Head of caudate nucleus (tissue), 42 donors: ENCODE results near the gene TNP2.

Experiments used
- DNase-seq, 42 donors: peaks; one replicate each; pipeline versions ENCODE4 v3.0.0 to v3.0.0-alpha.2; 2020 to 2021; ENCODE audit warnings: mixed read lengths in 7 of 42
- intact Hi-C: fragments of 100-400 bp; cut with DNase I; formaldehyde crosslinking; loops from one replicate; pipeline ENCODE4 v1.15.0; 2022

Gene TNP2

DNA sequence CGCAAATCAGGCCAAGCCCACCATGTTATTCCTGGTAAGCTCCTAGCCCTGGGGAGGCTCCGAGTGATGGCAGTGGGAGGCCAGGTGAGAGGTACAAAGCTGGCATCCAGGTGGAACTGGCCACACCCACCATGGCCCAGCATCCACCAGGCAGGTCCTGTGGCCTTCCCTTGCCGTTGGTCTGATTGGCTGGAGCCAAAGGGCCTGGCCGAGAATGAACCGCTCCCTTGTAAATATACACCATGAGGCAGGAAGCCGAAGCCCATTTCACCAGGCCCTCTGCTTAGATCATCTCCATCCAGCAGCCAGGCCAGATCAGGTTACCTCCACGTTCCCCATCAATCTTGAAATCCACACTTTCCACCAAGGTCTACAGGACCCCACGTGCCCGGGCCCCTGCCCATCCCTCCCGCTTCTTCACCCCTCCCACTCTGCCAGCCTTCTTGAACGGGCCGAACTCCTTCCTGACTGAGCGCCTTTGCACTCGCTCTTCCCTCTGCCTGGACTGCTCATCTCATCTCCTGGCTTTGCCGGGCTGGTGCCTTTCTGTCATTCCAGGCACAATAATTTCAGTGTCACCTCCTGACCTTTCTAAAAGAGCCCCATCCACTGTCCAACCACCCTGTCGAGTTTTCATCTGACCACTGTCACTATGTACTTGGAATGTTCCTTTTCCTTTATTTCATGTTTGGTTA is 18.9 kb downstream of the TNP2 start:
- no peak for DNase-seq
- intact Hi-C loops, result no loop called here

DNA sequence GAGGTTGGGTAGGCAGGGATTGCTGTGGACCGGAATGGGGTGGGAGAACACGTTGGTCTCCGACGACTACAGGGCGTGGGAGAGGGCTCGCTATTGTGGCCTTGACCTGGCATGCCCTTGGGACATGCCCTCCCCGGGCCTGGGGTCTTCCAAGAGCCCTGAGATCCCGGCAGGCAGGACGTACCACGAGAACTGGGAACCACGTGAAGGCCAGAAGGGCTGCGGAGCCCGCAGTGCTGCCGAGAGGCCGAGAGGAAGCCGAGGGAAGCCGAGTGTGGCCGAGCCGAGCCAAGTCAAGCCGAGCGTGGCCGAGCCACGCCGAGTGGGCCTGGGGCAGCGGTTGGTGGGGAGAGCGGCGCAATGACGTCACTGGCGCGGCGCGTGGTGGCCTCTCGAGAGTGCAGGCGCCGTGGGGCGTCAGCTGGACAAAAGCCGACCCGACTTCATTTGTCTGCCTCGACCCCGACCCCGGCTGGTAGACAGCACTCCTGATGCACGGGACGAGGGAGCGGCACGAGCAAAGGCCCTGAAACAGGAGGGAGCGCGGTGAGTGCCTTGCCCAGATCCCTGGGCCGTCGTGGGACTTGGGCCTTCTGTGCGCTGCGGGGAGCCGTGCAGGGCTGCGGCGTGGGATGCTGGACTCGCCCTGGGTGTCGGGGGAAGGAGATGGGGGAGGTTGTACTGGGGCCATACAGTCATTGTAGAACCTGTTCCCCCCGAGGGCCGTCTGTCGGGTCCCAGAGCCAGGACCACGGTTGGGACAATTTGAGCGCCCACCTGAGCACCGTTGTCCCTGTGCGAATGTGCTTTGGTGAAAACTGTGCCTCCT is 19.7 kb downstream of the TNP2 start:
- intact Hi-C loops, result no loop called here
- DNase-seq, result no peak

DNA sequence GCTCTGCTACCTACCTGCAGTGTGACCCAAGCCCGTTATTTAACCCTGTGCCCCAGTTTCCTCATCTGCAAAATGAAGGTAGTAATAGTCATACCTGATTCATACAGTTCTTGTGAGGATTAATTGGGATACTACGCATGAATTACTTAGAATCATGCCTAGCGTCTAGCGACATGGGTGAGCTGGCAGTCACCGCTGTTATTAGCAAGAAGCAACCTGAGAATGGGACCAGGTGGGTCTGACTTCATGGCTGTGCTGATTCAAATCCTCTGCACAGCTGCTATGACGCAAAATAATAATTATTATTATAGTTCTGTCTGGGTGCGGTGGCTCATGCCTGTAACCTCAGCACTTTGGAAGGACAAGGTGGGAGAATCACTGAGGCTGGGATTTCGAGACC is 21.0 kb downstream of the TNP2 start:
- DNase-seq, result no peak
- intact Hi-C loops, result no loop called here

DNA sequence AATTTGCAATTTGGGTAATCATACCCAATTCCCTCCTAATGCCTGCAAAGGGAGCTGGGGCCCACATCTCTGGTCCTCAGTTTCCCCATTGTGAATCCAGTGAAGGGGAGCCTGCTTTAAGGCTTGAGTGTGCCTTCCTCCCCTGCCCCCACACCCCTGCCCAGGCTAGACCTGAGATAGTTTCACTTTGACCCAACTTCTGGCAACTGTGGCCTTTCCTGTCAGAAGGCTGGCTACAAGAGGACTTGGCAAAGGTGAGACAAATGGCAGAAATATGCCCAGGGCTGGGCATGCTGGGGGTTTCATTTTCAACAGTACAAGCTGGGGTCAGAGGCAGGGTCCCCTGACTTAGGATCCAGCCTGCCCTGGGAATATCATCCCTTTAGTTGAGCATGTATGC is 23.1 kb downstream of the TNP2 start:
- DNase-seq, result no peak
- intact Hi-C loops, result no loop called here

DNA sequence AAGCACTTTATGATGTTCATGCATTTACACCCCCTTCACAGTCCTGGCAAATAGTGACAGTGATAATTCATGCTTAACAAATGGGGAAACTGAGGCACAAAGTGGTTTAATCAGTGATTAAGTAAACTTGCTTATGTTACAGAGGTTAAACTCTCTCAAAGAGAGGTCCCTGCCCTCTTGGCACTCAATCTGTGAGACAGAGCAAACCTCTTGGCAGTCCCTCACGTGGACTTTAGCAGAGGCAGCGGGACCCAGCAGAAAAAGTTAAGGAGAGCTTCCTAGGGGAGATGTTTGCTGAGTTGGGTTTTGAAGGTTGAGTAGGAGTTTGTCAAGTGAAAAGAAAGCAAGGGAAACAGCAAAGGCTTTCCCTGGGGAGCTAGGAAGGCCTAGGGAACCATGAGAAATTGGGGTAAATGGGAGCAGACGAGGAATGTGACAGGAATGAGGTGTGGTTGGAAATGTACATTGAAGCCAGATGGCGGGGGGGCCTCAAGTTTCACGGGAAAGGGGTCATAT is 23.8 kb downstream of the TNP2 start:
- no peak for DNase-seq

DNA sequence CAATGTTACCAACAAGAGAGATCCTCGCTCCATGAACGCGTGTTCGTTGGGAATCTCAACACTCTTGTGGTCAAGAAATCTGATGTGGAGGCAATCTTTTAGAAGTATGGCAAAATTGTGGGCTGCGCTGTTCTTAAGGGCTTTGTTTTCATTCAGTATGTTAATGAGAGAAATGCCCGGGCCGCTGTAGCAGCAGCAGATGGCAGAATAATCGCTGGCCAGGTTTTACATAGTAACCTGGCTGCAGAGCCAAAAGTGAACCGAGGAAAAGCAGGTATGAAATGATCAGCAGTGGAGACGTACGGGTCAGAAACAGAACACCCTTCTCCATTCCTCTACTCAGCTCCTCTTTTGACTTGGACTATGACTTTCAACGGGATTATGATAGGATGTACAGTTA is 26.5 kb downstream of the TNP2 start:
- DNase-seq, result no peak
- intact Hi-C loops, result no loop called here

More for the DNA sequence above, 23.8 kb downstream of the TNP2 start:
- intact Hi-C loops, result no loop called here

DNA sequence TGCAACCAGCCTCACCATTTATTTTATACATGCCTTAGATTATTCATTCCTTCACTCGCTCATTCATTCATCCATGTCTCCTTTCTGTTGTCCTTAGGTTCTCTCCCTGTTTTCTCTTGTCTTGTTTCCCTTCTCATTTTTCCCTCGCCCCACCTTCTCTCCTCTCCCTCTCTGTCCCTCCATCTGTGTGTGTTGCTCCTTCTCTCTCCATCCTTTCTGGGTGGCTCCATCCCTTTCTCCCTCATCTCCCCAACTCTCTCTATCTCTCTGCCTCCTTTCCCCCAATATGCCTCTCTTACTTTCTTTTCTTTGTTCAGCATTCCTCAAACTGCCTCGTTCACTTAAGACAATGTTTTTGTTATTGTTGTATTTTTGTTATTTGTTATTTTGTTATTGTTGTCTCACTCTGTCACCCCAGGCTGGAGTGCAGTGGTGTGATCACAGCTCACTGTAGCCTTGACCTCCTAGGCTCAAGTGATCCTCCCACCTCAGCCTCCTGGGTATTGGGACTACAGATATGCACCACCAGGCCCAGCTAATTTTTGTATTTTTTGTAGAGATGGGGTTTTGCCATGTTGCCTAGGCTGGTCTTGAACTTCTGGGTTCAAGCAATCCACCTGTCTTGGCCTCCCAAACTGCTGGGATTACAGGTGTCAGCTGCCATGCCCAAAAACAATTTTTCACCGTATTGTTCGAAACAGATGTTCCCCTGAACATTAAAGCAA is 27.5 kb downstream of the TNP2 start:
- DNase-seq, result no peak
- intact Hi-C loops, result no loop called here

DNA sequence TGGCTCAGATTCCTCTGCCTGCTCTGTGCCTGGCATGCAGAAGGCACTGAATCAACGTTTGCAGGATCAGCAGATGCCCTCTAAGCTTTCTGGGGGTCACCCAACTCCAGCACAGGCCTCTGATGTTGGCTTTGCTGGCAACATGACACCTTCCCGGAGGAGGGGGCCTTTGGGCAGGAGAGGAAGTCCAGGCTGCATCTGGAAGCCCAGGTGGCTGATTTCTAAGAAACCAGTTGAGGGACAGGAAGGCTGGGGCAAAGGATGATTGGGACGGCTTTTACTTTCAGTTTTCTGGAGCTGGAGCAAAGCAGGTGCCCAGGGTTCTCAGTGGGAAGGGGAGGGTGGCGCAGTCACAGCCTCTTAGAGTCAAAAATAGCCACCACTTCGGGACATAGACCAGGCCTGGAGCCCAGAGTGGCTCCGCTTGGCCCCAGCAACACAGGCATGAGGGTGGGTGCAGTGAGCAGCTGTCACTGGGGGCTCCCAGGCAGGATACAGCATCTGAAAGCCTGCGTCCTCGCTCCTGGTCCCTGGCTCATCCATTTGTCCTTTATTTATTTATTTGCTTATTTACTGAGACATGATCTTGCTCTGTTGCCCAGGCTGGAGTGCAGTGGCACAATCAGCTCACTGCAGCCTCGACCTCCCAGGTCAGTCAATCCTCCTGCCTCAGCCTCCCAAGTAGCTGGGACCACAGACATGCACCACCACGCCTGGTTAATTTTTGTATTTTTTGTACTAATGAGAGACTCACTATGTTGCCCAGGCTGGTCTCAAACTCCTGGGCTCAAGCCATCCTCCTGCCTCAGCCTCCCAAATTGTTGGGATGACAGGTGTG is 28.3 kb downstream of the TNP2 start:
- intact Hi-C loops, result no loop called here
- peak in 2 of 42 donors; percentile 21 to 37 for DNase-seq

DNA sequence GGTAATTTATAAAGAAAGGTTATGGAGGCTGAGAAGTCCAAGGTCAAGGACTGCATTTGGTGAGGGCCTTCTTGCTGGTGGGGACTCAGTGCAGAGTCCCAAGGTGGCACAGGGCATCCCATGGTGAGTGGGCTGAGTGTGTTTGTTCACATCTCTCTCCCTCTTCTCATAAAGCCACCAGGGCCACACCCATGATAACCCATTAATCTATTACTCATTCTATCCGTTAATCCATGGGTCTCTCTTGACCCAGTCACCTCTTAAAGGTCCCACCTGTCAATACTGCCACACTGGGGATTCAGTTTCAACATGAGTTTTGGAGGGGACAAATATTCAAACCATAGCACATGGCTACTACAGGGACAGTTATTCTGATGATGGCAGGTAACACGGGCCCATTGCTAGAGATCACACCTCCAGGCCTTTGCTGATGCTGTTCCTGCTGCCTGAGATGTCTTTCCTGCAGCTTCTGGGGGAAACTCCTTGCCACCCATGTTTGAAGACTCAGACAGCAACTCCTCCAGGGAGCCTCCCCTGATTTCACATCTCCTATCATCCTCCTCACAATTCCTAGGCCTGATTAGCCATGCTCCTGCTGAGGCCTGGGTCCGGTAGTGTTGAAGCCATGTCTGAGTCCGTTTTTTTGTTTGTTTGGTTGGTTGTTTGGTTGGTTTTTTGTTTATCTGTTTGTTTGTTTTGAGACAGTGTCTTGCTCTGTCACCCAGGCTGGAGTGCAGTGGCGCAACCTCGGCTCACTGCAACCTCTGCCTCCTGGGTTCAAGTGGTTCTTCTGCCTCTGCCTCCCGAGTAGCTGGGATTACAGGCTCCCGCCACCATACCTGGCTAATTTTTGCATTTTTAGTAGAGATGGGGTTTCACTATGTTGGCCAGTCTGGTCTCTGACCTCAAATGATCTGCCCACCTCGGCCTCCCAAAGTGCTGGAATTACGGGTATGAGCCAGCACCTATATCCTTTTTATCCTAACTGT is 29.2 kb downstream of the TNP2 start:
- DNase-seq, result no peak
- intact Hi-C loops, result no loop called here

DNA sequence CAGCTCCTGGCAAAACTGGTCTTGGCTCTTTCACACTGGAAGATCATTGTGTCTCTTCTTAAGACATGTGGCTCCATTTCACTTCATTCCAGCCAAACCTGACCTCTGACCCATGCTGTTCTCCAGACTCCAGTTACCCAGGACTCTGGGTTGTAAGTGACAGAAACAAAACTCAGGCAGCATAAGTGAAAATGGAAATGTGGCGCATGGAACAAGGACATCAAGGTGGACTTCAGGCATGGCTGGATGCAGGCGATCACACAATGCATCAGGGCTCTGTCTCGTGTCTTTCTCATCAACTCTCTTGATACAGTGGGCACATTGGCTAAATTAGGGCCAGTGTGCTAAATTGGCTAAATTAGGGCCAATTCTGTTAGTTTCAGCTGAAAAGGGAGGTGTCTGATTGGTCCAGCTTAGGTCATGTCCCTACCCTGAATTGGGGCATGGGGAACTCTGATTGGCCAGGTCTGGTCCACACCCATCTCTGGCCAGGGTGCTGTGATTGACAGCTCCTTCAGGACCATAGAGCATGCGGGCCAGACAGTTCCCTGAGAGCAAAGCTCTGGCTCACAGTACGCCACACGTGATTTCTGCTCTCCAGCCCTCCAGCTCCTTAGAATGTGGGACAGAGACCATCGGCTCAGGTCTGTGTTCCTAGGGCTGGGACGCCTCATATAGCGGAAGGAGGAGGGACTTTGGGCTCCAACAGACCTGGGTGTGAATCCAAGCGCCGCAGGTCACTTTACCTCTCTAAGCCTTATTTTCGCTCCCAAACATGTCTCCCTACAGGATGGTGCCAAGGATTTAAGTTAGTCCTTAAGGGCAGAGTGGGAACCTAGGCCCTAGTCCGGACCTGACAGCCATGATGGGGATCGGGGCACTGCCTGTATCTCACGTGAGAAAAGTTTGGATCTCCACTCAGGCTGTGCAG is 30.6 kb downstream of the TNP2 start:
- intact Hi-C loops, result no loop called here
- no peak for DNase-seq

DNA sequence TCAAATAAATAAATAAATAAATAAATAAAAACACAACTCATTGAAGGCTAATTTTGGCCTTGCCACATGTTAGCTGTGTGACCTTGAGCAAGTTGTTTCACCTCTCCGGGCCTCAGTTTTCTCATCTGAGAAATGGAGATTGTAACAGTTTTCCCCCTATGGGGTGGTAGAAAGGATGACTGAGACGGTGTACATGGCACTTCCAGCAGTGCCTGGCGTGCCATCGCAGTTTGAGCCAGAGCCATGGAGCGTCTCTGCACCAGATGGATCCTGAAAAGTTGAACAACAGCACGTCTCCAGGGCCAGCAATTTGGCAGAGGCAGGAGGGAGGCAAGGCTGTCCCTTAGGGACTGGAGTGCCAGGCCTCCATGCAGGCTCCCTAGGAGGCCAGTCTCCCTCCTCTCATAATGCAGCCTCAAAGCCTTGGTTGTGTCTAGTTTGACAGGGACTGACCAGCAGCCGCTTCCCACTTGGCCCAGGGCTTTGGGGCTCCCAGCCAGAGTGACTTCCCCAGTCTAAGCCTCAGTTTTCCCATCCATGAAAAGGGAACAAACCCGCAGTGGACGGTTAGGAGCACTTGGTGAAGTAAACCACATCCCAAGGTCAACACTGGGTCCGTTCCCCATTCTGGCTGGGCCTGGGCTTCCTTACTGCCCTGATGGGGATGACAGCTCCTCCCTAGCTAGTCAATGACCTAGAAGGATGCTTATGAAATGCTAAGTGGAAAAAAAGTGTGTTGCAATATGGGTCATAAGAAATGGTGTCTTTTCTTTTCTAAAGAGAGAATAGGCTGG is 32.5 kb downstream of the TNP2 start:
- intact Hi-C loops, result no loop called here
- DNase-seq, result no peak

DNA sequence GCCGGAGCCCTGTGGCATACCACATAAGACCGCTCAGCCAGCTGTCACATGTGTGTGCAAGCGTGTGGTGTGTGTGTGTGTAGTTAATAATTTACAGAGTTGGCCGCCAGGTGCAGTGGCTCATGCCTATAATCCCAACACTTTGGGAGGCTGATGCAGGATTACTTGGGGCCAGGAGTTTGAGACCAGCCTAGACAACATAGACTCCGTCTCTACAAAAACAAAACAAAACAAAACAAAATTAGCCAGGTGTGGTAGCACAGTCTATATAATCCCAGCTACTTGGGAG is 33.5 kb downstream of the TNP2 start:
- intact Hi-C loops, result no loop called here
- no peak for DNase-seq

DNA sequence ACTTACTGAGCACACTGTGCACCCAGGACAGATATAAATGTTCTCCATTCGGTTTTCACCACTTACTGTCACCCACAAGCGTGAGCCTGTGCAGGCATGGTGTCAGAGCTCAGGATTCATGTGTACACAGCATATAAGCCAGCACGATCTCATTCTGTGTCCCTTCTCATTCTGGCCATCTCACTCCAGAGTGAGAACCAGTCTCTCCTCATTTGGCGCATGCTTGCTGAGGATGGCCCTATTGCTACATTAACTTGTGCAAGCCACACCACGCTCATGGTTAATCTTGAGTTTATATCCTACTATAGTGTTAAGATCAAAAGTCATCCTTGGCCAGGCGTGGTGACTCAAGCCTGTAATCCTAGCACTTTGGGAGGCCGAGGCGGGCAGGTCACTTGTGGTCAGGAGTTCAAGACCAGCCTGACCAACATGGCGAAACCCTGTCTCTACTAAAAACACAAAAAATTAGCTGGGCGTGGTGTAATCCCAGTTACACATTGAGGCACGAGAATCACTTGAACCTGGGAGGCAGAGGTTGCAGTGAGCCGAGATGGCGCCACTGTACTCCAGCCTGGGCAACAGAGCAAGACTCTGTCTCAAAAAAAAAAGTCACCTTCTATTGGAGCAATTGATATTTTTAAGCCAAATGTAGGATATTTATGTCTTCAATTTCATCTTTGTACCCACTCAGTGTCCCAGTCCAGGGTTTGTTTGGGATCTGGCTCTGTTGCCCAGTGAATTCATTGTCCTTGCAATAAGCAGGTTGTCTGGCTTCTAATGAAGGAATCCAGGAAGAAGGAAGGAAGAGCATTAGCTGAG is 34.0 kb downstream of the TNP2 start:
- intact Hi-C loops, result no loop called here
- no peak for DNase-seq

DNA sequence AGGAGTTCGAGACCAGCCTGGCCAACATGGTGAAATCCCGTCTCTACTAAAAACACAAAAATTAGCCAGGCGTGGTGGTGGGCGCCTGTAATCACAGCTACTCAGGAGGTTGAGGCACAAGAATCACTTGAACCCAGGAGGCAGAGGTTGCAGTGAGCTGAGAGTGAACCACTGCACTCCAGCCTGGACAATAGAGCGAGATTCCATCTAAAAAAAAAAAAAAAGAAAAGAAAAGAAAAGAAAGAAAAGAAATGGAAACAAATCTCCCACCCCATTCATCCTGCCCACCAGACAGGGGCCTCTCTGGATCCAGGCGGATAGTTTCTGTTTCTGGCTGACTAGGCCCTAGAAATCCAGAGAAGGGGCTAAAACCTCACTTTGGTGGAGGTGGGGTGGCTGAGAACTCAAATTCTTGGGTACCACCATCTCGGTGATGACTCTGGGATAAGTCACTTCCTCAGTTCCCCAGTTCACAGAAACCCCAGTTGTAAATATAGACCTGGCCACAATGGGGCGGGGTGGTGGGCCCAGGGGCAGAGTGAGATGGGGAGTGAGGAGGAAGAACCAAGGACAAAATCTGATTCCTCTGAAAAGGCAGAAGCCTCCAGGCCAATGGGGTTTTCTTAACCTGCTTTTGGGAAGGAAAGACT is 35.3 kb downstream of the TNP2 start:
- intact Hi-C loops, result no loop called here
- no peak for DNase-seq
